Activated B cell treated with CpG ODN at 0.5 μM for 24 hours (primary cell): ENCODE results near the gene LDOC1. TPM values are rescaled to one million over a fixed set of nuclear protein-coding genes. Genes with fewer than 3 reads are reported as not detected.
A peak's percentile ranks its signal among the peaks of the same experiment; 100 is the strongest.

Source experiments
- ATAC-seq: fragments of 200-7000 bp; cut with Tn5 transposase; one replicate; pipeline ENCODE4 v1.10.0; 2021; ENCODE audit warnings: low read depth, mild to moderate bottlenecking, moderate library complexity
- CTCF ChIA-PET: fragments of 350-600 bp; sonication (Branson Sonifier 250); formaldehyde crosslinking; loops from one replicate; lab custom pipeline; 2021; ENCODE audit warnings: antibody characterized with exemption; lab: Charles Lee
- POLR2A ChIA-PET: fragments of 350-600 bp; sonication (Branson Sonifier 250); formaldehyde crosslinking; loops from one replicate; lab custom pipeline; 2021; ENCODE audit warnings: antibody characterized with exemption; lab: Charles Lee
- DNase-seq: peaks from one replicate; pipeline ENCODE4 v3.0.0; 2022
- H3K27ac Mint-ChIP-seq: one replicate; pipeline ENCODE4 v1.8.0; 2020; ENCODE audit warnings: mixed read lengths
- H3K27me3 Mint-ChIP-seq: one replicate; pipeline ENCODE4 v1.8.0; 2021; ENCODE audit warnings: mixed read lengths
- H3K36me3 Mint-ChIP-seq: one replicate; pipeline ENCODE4 v1.8.0; 2021; ENCODE audit warnings: low read depth, mixed read lengths
- H3K4me1 Mint-ChIP-seq: one replicate; pipeline ENCODE4 v1.8.0; 2021; ENCODE audit warnings: mixed read lengths
- H3K4me3 Mint-ChIP-seq: one replicate; pipeline ENCODE4 v1.8.0; 2020; ENCODE audit warnings: mild to moderate bottlenecking, mixed read lengths
- H3K9me3 Mint-ChIP-seq: one replicate; pipeline ENCODE4 v1.8.0; 2020; ENCODE audit warnings: mixed read lengths
- CTCF ChIP-seq: fragments of 200-600 bp; IDR thresholded peaks from one replicate; pipeline ENCODE4 v1.8.0; 2022; ENCODE audit warnings: antibody characterized with exemption, mild to moderate bottlenecking
- intact Hi-C: fragments of 100-400 bp; cut with micrococcal nuclease; formaldehyde crosslinking; loops from one replicate; pipeline ENCODE4 v1.15.1; 2024
- total RNA-seq: library from RNA; stranded (reverse); gene quantifications from 2 replicates; pipeline ENCODE4 v1.2.3, GENCODE V29; 2022

LDOC1 gene
- total RNA-seq, 1 donor from 2014 or later, result 4.2 TPM

GRCh38 chrX:141185366-141185765 lies 8.4 kb upstream of the LDOC1 start:
- CTCF ChIA-PET, result no interaction called here
- Mint-ChIP-seq H3K9me3 (peaks cover 2% of the 10 kb centered on the region), H3K27ac (no peak overlapping the region), H3K4me3 (no peak overlapping the region), H3K27me3 (no peaks in the 10 kb centered on the region), H3K4me1 (no peaks in the 10 kb centered on the region), H3K36me3 (no peaks in the 10 kb centered on the region)
- ATAC-seq (no peak), DNase-seq (no peak)
- TF ChIP-seq CTCF, result no peak
- intact Hi-C loops, result no loop called here
- POLR2A ChIA-PET, result no interaction called here

GRCh38 chrX:141183000-141183399 lies 6.1 kb upstream of the LDOC1 start:
- Mint-ChIP-seq H3K4me3 (no peak overlapping the region), H3K36me3 (no peaks in the 10 kb centered on the region), H3K9me3 (no peaks in the 10 kb centered on the region), H3K27ac (no peak overlapping the region), H3K4me1 (no peaks in the 10 kb centered on the region), H3K27me3 (no peaks in the 10 kb centered on the region)
- no peak for DNase-seq
- no peak for ATAC-seq
- no peak for TF ChIP-seq CTCF
- intact Hi-C loops, result no loop called here
- CTCF ChIA-PET, result no interaction called here
- POLR2A ChIA-PET, result no interaction called here

- Mint-ChIP-seq H3K4me1 (peaks cover 9% of the 10 kb centered on the region), H3K9me3 (no peaks in the 10 kb centered on the region), H3K36me3 (no peaks in the 10 kb centered on the region), H3K4me3 (no peak overlapping the region), H3K27ac (no peak overlapping the region), H3K27me3 (no peaks in the 10 kb centered on the region)
- intact Hi-C loops, result no loop called here
- TF ChIP-seq CTCF, result no peak
- CTCF ChIA-PET, result no interaction called here
- ATAC-seq (no peak), DNase-seq (no peak)
- POLR2A ChIA-PET, result no interaction called here
Observed at GRCh38 chrX:141180851-141181250, 3.9 kb upstream of the LDOC1 start.

- Mint-ChIP-seq H3K4me1 (peaks cover 11% of the 10 kb centered on the region), H3K9me3 (no peaks in the 10 kb centered on the region), H3K4me3 (peak overlapping the region; percentile 63), H3K36me3 (no peaks in the 10 kb centered on the region), H3K27ac (no peak overlapping the region), H3K27me3 (no peaks in the 10 kb centered on the region)
- DNase-seq (no peak), ATAC-seq (no peak)
- intact Hi-C loops, result loop anchor here (10.0 kb wide), 1 partner anchor 261 kb away; no protein-coding TSS in a partner anchor
- ChIA-PET CTCF (no interaction called here), POLR2A (no interaction called here)
- TF ChIP-seq CTCF, result no peak
Observed at GRCh38 chrX:141175786-141176185, 1.1 kb downstream of the LDOC1 start.

GRCh38 chrX:141164406-141164805 lies 12.5 kb downstream of the LDOC1 start:
- TF ChIP-seq CTCF, result no peak
- Mint-ChIP-seq H3K9me3 (no peaks in the 10 kb centered on the region), H3K27me3 (no peaks in the 10 kb centered on the region), H3K4me1 (no peaks in the 10 kb centered on the region), H3K27ac (no peak overlapping the region), H3K4me3 (no peak overlapping the region), H3K36me3 (no peaks in the 10 kb centered on the region)
- DNase-seq, result no peak
- ChIA-PET POLR2A (no interaction called here), CTCF (no interaction called here)
- intact Hi-C loops, result no loop called here
- ATAC-seq, result no peak
